ENCODE data around the gene DOCK3. TPM values are rescaled to one million over a fixed set of nuclear protein-coding genes. Genes with fewer than 3 reads are reported as not detected.

The DOCK3 gene
- total RNA-seq, 1 experiment from 2014 or later, result 0.14 TPM

DNA sequence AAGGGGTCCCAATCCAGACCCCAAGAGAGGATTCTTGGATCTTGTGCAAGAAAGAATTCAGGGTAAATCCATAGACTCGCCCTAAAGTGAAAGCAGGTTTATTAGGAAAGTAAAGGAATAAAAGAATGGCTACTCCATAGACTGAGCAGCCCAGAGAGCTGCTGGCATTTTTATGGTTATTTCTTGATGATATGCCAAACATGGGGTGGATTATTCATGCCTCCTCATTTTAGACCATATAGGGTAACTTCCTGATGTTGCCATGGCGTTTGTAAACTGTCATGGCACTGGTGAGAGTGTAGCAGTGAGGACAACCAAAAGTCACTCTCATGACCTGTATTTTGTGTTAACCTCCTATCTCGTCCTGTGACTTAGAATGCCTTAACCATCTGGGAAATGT is 142.2 kb downstream of the DOCK3 start:
- no peak for DNase-seq (ENCODE audit: unreplicated experiment)
- CTCF ChIA-PET, result no interaction called here
- Mint-ChIP-seq H3K36me3 (ENCODE audit: insufficient read depth, unreplicated experiment) (no peaks in the 10 kb centered on the region), H3K27ac (ENCODE audit: low read depth, unreplicated experiment) (no peak overlapping the region), H3K9me3 (ENCODE audit: unreplicated experiment) (no peaks in the 10 kb centered on the region), H3K4me3 (ENCODE audit: unreplicated experiment) (no peak overlapping the region), H3K4me1 (ENCODE audit: insufficient read depth, unreplicated experiment) (no peaks in the 10 kb centered on the region), H3K27me3 (ENCODE audit: insufficient read depth, unreplicated experiment) (no peaks in the 10 kb centered on the region)
- TF ChIP-seq, protein P1, sequence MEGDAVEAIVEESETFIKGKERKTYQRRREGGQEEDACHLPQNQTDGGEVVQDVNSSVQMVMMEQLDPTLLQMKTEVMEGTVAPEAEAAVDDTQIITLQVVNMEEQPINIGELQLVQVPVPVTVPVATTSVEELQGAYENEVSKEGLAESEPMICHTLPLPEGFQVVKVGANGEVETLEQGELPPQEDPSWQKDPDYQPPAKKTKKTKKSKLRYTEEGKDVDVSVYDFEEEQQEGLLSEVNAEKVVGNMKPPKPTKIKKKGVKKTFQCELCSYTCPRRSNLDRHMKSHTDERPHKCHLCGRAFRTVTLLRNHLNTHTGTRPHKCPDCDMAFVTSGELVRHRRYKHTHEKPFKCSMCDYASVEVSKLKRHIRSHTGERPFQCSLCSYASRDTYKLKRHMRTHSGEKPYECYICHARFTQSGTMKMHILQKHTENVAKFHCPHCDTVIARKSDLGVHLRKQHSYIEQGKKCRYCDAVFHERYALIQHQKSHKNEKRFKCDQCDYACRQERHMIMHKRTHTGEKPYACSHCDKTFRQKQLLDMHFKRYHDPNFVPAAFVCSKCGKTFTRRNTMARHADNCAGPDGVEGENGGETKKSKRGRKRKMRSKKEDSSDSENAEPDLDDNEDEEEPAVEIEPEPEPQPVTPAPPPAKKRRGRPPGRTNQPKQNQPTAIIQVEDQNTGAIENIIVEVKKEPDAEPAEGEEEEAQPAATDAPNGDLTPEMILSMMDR (IDR thresholded peaks at IDR 0.05; ENCODE audit: unreplicated experiment), result no peak
- intact Hi-C loops (cut with micrococcal nuclease), result no loop called here
- BruUV-seq (replicated peaks), result no TSS peak
- POLR2A ChIA-PET, result interaction anchor here (0.7 kb wide), 1 partner anchor 302 kb away, joined by 4 read pairs; no protein-coding TSS in a partner anchor

GRCh38 chr3:50817756-50818529 is 143.2 kb downstream of the DOCK3 start:
- no peak for DNase-seq (ENCODE audit: unreplicated experiment)
- no TSS peak for BruUV-seq (replicated peaks)
- TF ChIP-seq, protein P1 (IDR thresholded peaks at IDR 0.05; ENCODE audit: unreplicated experiment), result no peak
- no peak overlapping the region for H3K4me3 Mint-ChIP-seq (ENCODE audit: unreplicated experiment)
- intact Hi-C loops (cut with micrococcal nuclease), result no loop called here
- no peak overlapping the region for H3K27ac Mint-ChIP-seq (ENCODE audit: low read depth, unreplicated experiment)
- no peaks in the 10 kb centered on the region for H3K9me3 Mint-ChIP-seq (ENCODE audit: unreplicated experiment)
- H3K27me3 Mint-ChIP-seq (ENCODE audit: insufficient read depth, unreplicated experiment), result no peaks in the 10 kb centered on the region
- H3K4me1 Mint-ChIP-seq (ENCODE audit: insufficient read depth, unreplicated experiment), result no peaks in the 10 kb centered on the region
- CTCF ChIA-PET, result interaction anchor here (1.1 kb wide), 1 partner anchor 117 kb away, joined by 3 read pairs; no protein-coding TSS in a partner anchor
- no peaks in the 10 kb centered on the region for H3K36me3 Mint-ChIP-seq (ENCODE audit: insufficient read depth, unreplicated experiment)
- POLR2A ChIA-PET, result no interaction called here

GRCh38 chr3:50819882-50820281 is 145.2 kb downstream of the DOCK3 start:
- no peaks in the 10 kb centered on the region for H3K9me3 Mint-ChIP-seq (ENCODE audit: unreplicated experiment)
- no peak overlapping the region for H3K27ac Mint-ChIP-seq (ENCODE audit: low read depth, unreplicated experiment)
- H3K36me3 Mint-ChIP-seq (ENCODE audit: insufficient read depth, unreplicated experiment), result no peaks in the 10 kb centered on the region

GRCh38 chr3:50825841-50826240 is 151.1 kb downstream of the DOCK3 start:
- Mint-ChIP-seq H3K4me1 (ENCODE audit: insufficient read depth, unreplicated experiment) (no peaks in the 10 kb centered on the region), H3K4me3 (ENCODE audit: unreplicated experiment) (no peak overlapping the region)

More at GRCh38 chr3:50819882-50820281, 145.2 kb downstream of the DOCK3 start:
- Mint-ChIP-seq H3K4me3 (ENCODE audit: unreplicated experiment) (no peak overlapping the region), H3K27me3 (ENCODE audit: insufficient read depth, unreplicated experiment) (no peaks in the 10 kb centered on the region), H3K4me1 (ENCODE audit: insufficient read depth, unreplicated experiment) (no peaks in the 10 kb centered on the region)
- TF ChIP-seq, protein P1 (IDR thresholded peaks at IDR 0.05; ENCODE audit: unreplicated experiment), result no peak
- no TSS peak for BruUV-seq (replicated peaks)
- DNase-seq (ENCODE audit: unreplicated experiment), result no peak
- CTCF ChIA-PET, result no interaction called here
- intact Hi-C loops (cut with micrococcal nuclease), result no loop called here
- POLR2A ChIA-PET, result no interaction called here

More at GRCh38 chr3:50825841-50826240, 151.1 kb downstream of the DOCK3 start:
- Mint-ChIP-seq H3K27ac (ENCODE audit: low read depth, unreplicated experiment) (no peak overlapping the region), H3K36me3 (ENCODE audit: insufficient read depth, unreplicated experiment) (no peaks in the 10 kb centered on the region), H3K9me3 (ENCODE audit: unreplicated experiment) (no peaks in the 10 kb centered on the region), H3K27me3 (ENCODE audit: insufficient read depth, unreplicated experiment) (peaks cover 17% of the 10 kb centered on the region)
- TF ChIP-seq, protein P1 (IDR thresholded peaks at IDR 0.05; ENCODE audit: unreplicated experiment), result no peak
- no peak for DNase-seq (ENCODE audit: unreplicated experiment)
- intact Hi-C loops (cut with micrococcal nuclease), result no loop called here
- BruUV-seq (replicated peaks), result no TSS peak
- CTCF ChIA-PET, result no interaction called here
- POLR2A ChIA-PET, result no interaction called here
